Right lobe of liver (tissue), 6 donors: ENCODE data around the gene C17orf58. TPM values are rescaled to one million over a fixed set of nuclear protein-coding genes. Genes with fewer than 3 reads are reported as not detected.
"Not testable (repeated sequence)": the region's sequence is repeated elsewhere in the genome, so short reads cannot be mapped to it uniquely, and the experiment has no call there.

Experiments used
- ATAC-seq, 4 donors: fragments of 200-7000 bp; cut with Tn5 transposase; one replicate each; pipeline ENCODE4 v1.9.1; 2020; ENCODE audit warnings: mild to moderate bottlenecking in 4 of 4, moderate library complexity in 4 of 4
- DNase-seq, 3 donors: peaks; one replicate each; pipeline ENCODE4 v3.0.0-alpha.2; 2020
- H3K27ac ChIP-seq, 3 donors: fragments of 200-600 bp; one replicate each; pipeline ENCODE4 v1.8.0; 2022
- H3K27me3 ChIP-seq, 2 donors: fragments of 200-600 bp; one replicate each; pipeline ENCODE4 v1.8.0; 2022
- H3K36me3 ChIP-seq, 4 donors: fragments of 200-600 bp; sonication (generic) in 1 of 4; one replicate each; pipeline versions ENCODE4 v1.5.1 to v1.8.0; 2017 to 2022; ENCODE audit warnings: control low read depth in 1 of 4
- H3K4me1 ChIP-seq, 4 donors: fragments of 200-600 bp; sonication (generic) in 1 of 4; one replicate each; pipeline versions ENCODE4 v1.5.1 to v1.8.0; 2017 to 2022; ENCODE audit warnings: control low read depth in 1 of 4
- H3K4me3 ChIP-seq, 3 donors: fragments of 200-600 bp; one replicate each; pipeline ENCODE4 v1.8.0; 2022
- H3K9me3 ChIP-seq, 4 donors: fragments of 200-600 bp; sonication (generic) in 1 of 4; one replicate each; pipeline versions ENCODE4 v1.5.1 to v1.8.0; 2017 to 2022; ENCODE audit warnings: control low read depth in 1 of 4
- POLR2A ChIP-seq: fragments of 450-650 bp; IDR thresholded peaks from one replicate; pipeline ENCODE4 v1.6.1; 2017; ENCODE audit warnings: antibody characterized with exemption, mild to moderate bottlenecking
- WGBS: methylation state at CpG from one replicate; pipeline ENCODE4 v1.1.6; 2018; ENCODE audit warnings: low coverage, low lambda C conversion rate; ENCODE audit not compliant: insufficient coverage; ENCODE audit errors: missing lambda C conversion rate; 5-methylcytosine and 5-hydroxymethylcytosine counted together
- intact Hi-C, 2 donors: fragments of 100-400 bp; cut with DNase I; formaldehyde crosslinking; loops; one replicate each; pipeline versions ENCODE4 v1.11.2 to v1.14.1; 2022
- total RNA-seq, 6 experiments: library from RNA; depleted of rRNA in 2 of 6; stranded (reverse); fragments of >200 nt in 2 of 6; fragmentation: NEBNext Ultra II Directional in 3 of 6; extraction: Animal tissue kit (Norgen Biotek cat#: 25700) in 3 of 6; gene quantifications; one replicate each; pipeline versions ENCODE4 v1.1.0 to v1.2.4, GENCODE V29; 2016 to 2023
- TF ChIP-seq, protein P1 (sequence below), 4 donors: fragments of 200-600 bp in 3 of 4; fragments of 450-650 bp in 1 of 4; IDR thresholded peaks; one replicate each; pipeline versions ENCODE4 v1.5.1 to v1.8.0; 2016 to 2022; ENCODE audit warnings: antibody characterized with exemption in 4 of 4, mild to moderate bottlenecking in 2 of 4
- donor health status: DM: no; HTN: yes; CAD: no.
- donor health status: DM: no; HTN: no; CAD: no.
- donor health status: DM: no; HTN: no; CAD: no.
- donor health status: DM: no; HTN: yes; CAD: no.
- donor health status: DM: no; HTN: yes; CAD: no.

C17orf58 gene
- total RNA-seq, 6 experiments from 2014 or later: 7.2 to 12.4 (median 8.3) TPM

DNA sequence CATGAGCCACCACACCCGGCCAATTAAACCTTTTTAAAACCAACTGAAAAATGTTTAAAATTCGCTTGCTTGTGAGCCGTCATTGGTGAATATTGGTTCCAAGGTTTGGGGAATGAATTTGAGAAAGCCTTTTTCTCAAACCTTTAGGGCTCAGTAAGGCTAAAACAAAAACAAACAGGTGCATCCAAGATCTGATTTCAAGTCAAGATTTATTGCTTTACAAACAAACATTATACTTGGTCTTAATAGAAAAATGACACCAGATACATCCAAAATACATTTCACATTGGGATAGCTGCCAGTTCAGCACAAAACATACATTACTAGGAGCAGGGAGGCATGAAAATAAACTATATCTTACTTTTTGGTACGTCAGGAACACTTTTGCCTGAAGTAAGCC is 5.4 kb downstream of the C17orf58 start:
- Histone ChIP-seq H3K27me3 (no peaks in the 10 kb centered on the region), H3K9me3 (no peaks in the 10 kb centered on the region), H3K36me3 (no peaks in the 10 kb centered on the region), H3K27ac (no peak overlapping the region), H3K4me1 (peaks cover 0 to 13% (median 0%) of the 10 kb centered on the region in 4 donors), H3K4me3 (no peak overlapping the region)
- ATAC-seq (no peak), DNase-seq (no peak)
- intact Hi-C loops: no loop called here
- no peak for TF ChIP-seq POLR2A
- TF ChIP-seq, protein P1, sequence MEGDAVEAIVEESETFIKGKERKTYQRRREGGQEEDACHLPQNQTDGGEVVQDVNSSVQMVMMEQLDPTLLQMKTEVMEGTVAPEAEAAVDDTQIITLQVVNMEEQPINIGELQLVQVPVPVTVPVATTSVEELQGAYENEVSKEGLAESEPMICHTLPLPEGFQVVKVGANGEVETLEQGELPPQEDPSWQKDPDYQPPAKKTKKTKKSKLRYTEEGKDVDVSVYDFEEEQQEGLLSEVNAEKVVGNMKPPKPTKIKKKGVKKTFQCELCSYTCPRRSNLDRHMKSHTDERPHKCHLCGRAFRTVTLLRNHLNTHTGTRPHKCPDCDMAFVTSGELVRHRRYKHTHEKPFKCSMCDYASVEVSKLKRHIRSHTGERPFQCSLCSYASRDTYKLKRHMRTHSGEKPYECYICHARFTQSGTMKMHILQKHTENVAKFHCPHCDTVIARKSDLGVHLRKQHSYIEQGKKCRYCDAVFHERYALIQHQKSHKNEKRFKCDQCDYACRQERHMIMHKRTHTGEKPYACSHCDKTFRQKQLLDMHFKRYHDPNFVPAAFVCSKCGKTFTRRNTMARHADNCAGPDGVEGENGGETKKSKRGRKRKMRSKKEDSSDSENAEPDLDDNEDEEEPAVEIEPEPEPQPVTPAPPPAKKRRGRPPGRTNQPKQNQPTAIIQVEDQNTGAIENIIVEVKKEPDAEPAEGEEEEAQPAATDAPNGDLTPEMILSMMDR (IDR thresholded peaks at IDR 0.05): no peak
- 94% methylated on average over 4 of the region's 4 CpGs for WGBS

DNA sequence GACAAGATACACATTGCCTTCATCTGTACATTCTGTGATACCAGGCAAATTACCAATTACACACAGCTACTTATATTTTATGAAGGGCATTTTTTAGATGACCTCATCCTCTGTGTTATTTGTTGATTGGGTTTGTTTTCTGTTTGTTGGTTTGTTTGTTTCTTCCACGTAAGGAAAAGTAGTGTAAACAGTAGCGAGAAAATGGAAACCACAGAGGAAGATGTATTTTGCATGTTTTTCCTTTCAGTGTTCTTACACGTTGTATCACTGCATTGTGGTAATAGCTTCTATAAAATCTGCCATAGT is 12.9 kb downstream of the C17orf58 start:
- 75% methylated on average over 3 of the region's 3 CpGs for WGBS
- H3K27me3 ChIP-seq: no peaks in the 10 kb centered on the region
- no peaks in the 10 kb centered on the region for H3K9me3 ChIP-seq
- ATAC-seq: no peak
- no peak for TF ChIP-seq POLR2A
- TF ChIP-seq, protein P1 (IDR thresholded peaks at IDR 0.05): no peak
- peaks cover 0 to 5% (median 0%) of the 10 kb centered on the region in 4 donors for H3K36me3 ChIP-seq
- no peak overlapping the region for H3K4me3 ChIP-seq
- no peak for DNase-seq
- no peaks in the 10 kb centered on the region for H3K4me1 ChIP-seq
- intact Hi-C loops: no loop called here
- no peak overlapping the region for H3K27ac ChIP-seq

DNA sequence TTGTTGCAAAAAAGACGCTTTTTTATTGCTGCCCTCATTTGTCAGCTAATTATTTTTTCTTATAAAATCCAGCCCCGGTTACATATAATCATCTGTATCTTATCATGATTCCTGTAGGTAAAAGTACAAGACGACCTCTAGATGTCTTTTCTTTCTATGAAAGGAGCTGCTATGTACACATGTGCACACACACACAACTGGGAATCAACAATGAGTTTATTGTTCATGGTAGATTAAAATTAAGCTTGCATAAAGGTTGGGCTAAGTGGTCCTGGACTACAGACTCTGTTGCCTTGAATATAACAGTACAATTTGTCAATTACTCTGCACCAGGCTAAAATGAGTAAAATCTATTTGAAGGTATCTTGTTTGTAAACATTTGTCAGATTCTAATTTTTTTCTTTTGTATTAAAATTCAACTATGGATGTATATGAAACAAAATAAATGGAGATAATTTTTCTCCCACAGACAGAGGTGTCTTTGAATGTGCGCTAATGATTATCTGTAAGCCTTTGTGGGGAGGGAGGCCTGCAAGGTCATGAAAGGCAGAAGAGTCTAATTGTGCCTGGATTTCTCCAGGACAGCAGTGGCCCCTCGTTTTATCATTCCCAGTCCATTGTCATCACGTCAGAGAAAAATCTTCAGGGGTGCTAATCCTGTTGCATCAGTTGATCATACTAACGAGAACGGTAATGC is 13.4 kb downstream of the C17orf58 start:
- DNase-seq: no peak
- intact Hi-C loops: no loop called here
- H3K27ac ChIP-seq: no peak overlapping the region
- no peaks in the 10 kb centered on the region for H3K4me1 ChIP-seq
- 87% methylated on average over 7 of the region's 8 CpGs for WGBS
- no peaks in the 10 kb centered on the region for H3K27me3 ChIP-seq
- H3K4me3 ChIP-seq: no peak overlapping the region
- no peak for ATAC-seq
- no peaks in the 10 kb centered on the region for H3K9me3 ChIP-seq
- peaks cover 0 to 5% (median 0%) of the 10 kb centered on the region in 4 donors for H3K36me3 ChIP-seq
- TF ChIP-seq POLR2A: no peak
- TF ChIP-seq, protein P1 (IDR thresholded peaks at IDR 0.05): no peak

DNA sequence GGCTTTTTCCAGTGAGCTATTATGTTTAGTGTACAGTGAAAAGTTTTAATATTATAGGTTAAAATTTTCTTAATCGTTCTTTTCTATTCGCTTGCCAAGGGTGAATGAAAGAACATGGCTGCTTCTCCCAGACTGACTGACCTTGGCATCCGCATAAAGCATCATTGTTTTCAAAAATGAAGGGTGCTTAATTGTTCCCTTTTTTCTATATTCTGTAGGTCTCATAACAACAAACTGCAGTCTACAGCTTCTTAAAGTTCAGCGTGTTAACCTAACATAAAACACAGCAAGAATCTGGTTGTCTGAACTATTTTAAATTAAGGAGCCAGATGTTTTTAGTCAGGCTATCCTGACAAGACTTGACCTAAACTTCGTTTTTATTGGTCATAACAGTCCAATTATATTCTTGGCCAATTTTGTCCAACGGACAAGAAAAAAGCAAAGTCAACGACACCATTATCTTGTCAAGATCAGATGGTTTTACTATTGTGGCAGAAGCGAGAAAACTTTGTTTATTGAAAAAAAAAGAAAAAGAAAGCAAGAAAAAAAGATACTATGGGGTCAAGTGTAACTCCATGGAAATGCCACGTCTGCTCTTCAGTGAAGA is 14.1 kb downstream of the C17orf58 start:
- Histone ChIP-seq H3K27me3 (no peaks in the 10 kb centered on the region), H3K27ac (no peak overlapping the region), H3K4me3 (no peak overlapping the region), H3K9me3 (no peaks in the 10 kb centered on the region), H3K36me3 (peaks cover 0 to 5% (median 0%) of the 10 kb centered on the region in 4 donors), H3K4me1 (no peaks in the 10 kb centered on the region)
- TF ChIP-seq, protein P1 (IDR thresholded peaks at IDR 0.05): no peak
- TF ChIP-seq POLR2A: no peak
- DNase-seq (no peak), ATAC-seq (no peak)
- intact Hi-C loops: no loop called here
- 79% methylated on average over 9 of the region's 9 CpGs for WGBS

DNA sequence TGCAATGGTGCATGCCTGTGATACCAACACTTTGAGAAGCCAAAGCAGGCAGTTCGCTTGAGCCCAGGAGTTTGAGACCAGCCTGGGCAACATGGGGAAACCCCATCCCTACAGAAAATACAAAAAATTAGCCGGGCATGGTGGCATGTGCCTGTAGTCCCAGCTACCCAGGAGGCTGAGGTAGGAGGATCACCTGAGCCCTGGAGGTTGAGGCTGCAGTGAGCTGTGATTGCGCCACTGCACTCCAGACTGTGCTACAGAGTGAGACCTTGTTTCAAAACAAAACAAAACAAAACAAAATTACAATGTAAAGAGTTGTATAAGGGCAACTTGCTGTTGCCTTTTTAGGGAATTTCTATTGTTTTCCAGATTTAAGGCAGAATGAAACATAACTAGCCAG is 15.4 kb downstream of the C17orf58 start:
- DNase-seq, H3K9me3 ChIP-seq, ATAC-seq, intact Hi-C loops, H3K4me3 ChIP-seq, H3K27ac ChIP-seq, H3K4me1 ChIP-seq, H3K27me3 ChIP-seq: not testable (repeated sequence)
- peaks cover 0 to 10% (median 4%) of the 10 kb centered on the region in 4 donors for H3K36me3 ChIP-seq
- WGBS: 64% methylated on average over 3 of the region's 3 CpGs
